GM12878 (cell line): ENCODE data around the gene MARCHF9. TPM values are rescaled to one million over a fixed set of nuclear protein-coding genes. Genes with fewer than 3 reads are reported as not detected.

Experiments
- ATAC-seq: fragments of 200-7000 bp; cut with Tn5 transposase; 3 replicates; pipeline ENCODE4 v1.9.1; 2020; ENCODE audit warnings: mild to moderate bottlenecking, moderate library complexity
- BruUV-seq: library from RNA; stranded (reverse); fragments of 400-500 nt; replicated peaks from 2 replicates; lab custom pipeline; 2021; lab: Mats Ljungman, UMichigan
- CTCF ChIA-PET: fragments of 300-600 bp; sonication (Branson Sonifier 250); formaldehyde crosslinking; extraction: SDS; loops from one replicate; lab custom pipeline; 2021; ENCODE audit warnings: inconsistent platforms; lab: Yijun Ruan, JAX
- POLR2A ChIA-PET: fragments of 350-600 bp; formaldehyde crosslinking; extraction: SDS; loops from one replicate; lab custom pipeline; 2021; ENCODE audit warnings: inconsistent platforms; lab: Charles Lee
- RAD21 ChIA-PET: fragments of 300-600 bp; sonication (Branson Sonifier 250); formaldehyde crosslinking; loops from one replicate; lab custom pipeline; 2023; ENCODE audit warnings: antibody characterized with exemption; ENCODE audit not compliant: unreplicated experiment; lab: Charles Lee
- SMC1A ChIA-PET: fragments of 300-600 bp; sonication (Branson Sonifier 250); formaldehyde crosslinking; loops from one replicate; lab custom pipeline; 2023; ENCODE audit not compliant: unreplicated experiment, uncharacterized antibody; lab: Charles Lee
- DNase-seq: peaks from one replicate; pipeline ENCODE4 v3.0.0-alpha.2; 2011; ENCODE audit warnings: low read depth, low spot score
- FAIRE-seq: peaks from 3 replicates; lab custom pipeline; 2011; peaks lifted over from hg19 to GRCh38; lab: Jason Lieb, UNC
- H2AFZ ChIP-seq: 2 replicates; pipeline ENCODE4 v1.6.0; 2011; ENCODE audit warnings: low read depth, low read length, control low read depth; ENCODE audit not compliant: control insufficient read depth
- H3K27ac ChIP-seq: 2 replicates; pipeline ENCODE4 v1.5.1; 2011; ENCODE audit warnings: control low read depth; ENCODE audit not compliant: control insufficient read depth, insufficient read depth
- H3K27me3 ChIP-seq, 2 experiments: replicated peaks in 1 of 2; 2 replicates each; pipeline versions ENCODE4 v1.6.0 to v1.6.1; 2011; ENCODE audit warnings: low read length in 1 of 2; ENCODE audit not compliant: control insufficient read depth in 2 of 2, insufficient read depth in 2 of 2
- H3K36me3 ChIP-seq, 2 experiments: 2 replicates each; pipeline ENCODE4 v1.5.1; 2011; ENCODE audit warnings: low read length in 1 of 2; ENCODE audit not compliant: control insufficient read depth in 2 of 2, insufficient read depth in 2 of 2
- H3K4me1 ChIP-seq: 2 replicates; pipeline ENCODE4 v1.6.1; 2011; ENCODE audit warnings: mild to moderate bottlenecking, low read length, moderate library complexity, mixed read lengths; ENCODE audit not compliant: control insufficient read depth, insufficient read depth
- H3K4me2 ChIP-seq: 2 replicates; pipeline ENCODE4 v1.6.0; 2011; ENCODE audit warnings: control low read depth; ENCODE audit not compliant: control insufficient read depth, insufficient read depth
- H3K4me3 ChIP-seq: fragments of 200-600 bp; sonication (generic); 2 replicates; pipeline ENCODE4 v1.5.1; 2016
- H3K79me2 ChIP-seq: 2 replicates; pipeline ENCODE4 v1.6.0; 2011; ENCODE audit warnings: low read length; ENCODE audit not compliant: control insufficient read depth, insufficient read depth
- H3K9ac ChIP-seq: 2 replicates; pipeline ENCODE4 v1.8.0; 2011; ENCODE audit warnings: low read length, control low read depth, mixed read lengths; ENCODE audit not compliant: control insufficient read depth, insufficient read depth
- H3K9me3 ChIP-seq: replicated peaks from 3 replicates; pipeline ENCODE4 v1.5.1; 2011; ENCODE audit warnings: mild to moderate bottlenecking, low read length; ENCODE audit not compliant: control insufficient read depth, insufficient read depth
- H4K20me1 ChIP-seq: 2 replicates; pipeline ENCODE4 v1.6.0; 2011; ENCODE audit not compliant: control insufficient read depth, insufficient read depth
- FOXM1 ChIP-seq: IDR thresholded peaks from 2 replicates; pipeline ENCODE4 v1.6.1; 2012; ENCODE audit warnings: low read depth, mild to moderate bottlenecking, inconsistent platforms, low read length, moderate library complexity
- HDAC2 ChIP-seq: fragments of 200-600 bp; sonication (generic); IDR thresholded peaks from 2 replicates; pipeline ENCODE4 v1.6.1; 2017
- JUNB ChIP-seq: IDR thresholded peaks from 2 replicates; pipeline ENCODE4 v1.6.1; 2016; ENCODE audit warnings: antibody characterized with exemption, mild to moderate bottlenecking
- JUND ChIP-seq: IDR thresholded peaks from 2 replicates; pipeline ENCODE4 v1.6.1; 2012; ENCODE audit warnings: low read depth, mild to moderate bottlenecking, low read length, improper control_type of control experiment, moderate library complexity
- SP1 ChIP-seq: IDR thresholded peaks from one replicate; pipeline ENCODE4 v1.6.1; 2011; ENCODE audit warnings: low read depth, low read length
- ZNF217 ChIP-seq: fragments of 450-650 bp; IDR thresholded peaks from 2 replicates; pipeline ENCODE4 v1.6.1; 2017; ENCODE audit warnings: antibody characterized with exemption, mild to moderate bottlenecking
- WGBS: methylation state at CpG from one replicate; pipeline ENCODE4 v1.1.6; 2016; ENCODE audit warnings: low lambda C conversion rate; ENCODE audit not compliant: insufficient replicate concordance, insufficient coverage; ENCODE audit errors: missing lambda C conversion rate; 5-methylcytosine and 5-hydroxymethylcytosine counted together
- in situ Hi-C: fragments of 300-500 bp; cut with MboI; formaldehyde crosslinking; loops from 9 replicates; pipeline ENCODE4 v1.14.3; 2018; ENCODE audit warnings: mixed read lengths
- intact Hi-C: fragments of 100-400 bp; cut with micrococcal nuclease; formaldehyde crosslinking; loops from one replicate; pipeline ENCODE4 v1.14.2; 2022; ENCODE audit not compliant: unreplicated experiment
- polyA plus RNA-seq, 11 experiments: library from polyadenylated mRNA; depleted of rRNA in 4 of 11; unstranded in 6 of 11; stranded (reverse) in 5 of 11; fragments of >200 nt; fragmentation: Nextera tagmentation in 4 of 11; fragmentation: Illumina TruSeq in 1 of 11; extraction: Ambion mirVana in 4 of 11; extraction: Trizol in 1 of 11; gene quantifications; 1 replicate in 1 of 11; 2 replicates in 10 of 11; pipeline versions ENCODE4 v1.2.1 to v1.2.3, GENCODE V29; 2011 to 2016; ENCODE audit warnings: inconsistent platforms in 2 of 11, missing spikeins in 2 of 11, low read depth in 1 of 11
- total RNA-seq, 4 experiments: library from RNA; depleted of rRNA in 3 of 4; stranded (reverse); fragments of >200 nt in 3 of 4; fragmentation: Illumina TruSeq in 1 of 4; extraction: Trizol in 1 of 4; gene quantifications; 2 replicates each; pipeline versions ENCODE4 v1.2.1 to v1.2.3, GENCODE V29; 2013 to 2021
- TF ChIP-seq, protein P1 (sequence below): fragments of 450-650 bp; IDR thresholded peaks from 2 replicates; pipeline ENCODE4 v1.6.1; 2017; ENCODE audit warnings: low read depth, mild to moderate bottlenecking, moderate library complexity

The MARCHF9 gene
- total and polyA plus RNA-seq, 10 of the 15 experiments (the other 5 are each of a cell fraction or from before 2014, with no cell fraction given), result 2.4 to 29.3 (median 13.0) TPM

DNA sequence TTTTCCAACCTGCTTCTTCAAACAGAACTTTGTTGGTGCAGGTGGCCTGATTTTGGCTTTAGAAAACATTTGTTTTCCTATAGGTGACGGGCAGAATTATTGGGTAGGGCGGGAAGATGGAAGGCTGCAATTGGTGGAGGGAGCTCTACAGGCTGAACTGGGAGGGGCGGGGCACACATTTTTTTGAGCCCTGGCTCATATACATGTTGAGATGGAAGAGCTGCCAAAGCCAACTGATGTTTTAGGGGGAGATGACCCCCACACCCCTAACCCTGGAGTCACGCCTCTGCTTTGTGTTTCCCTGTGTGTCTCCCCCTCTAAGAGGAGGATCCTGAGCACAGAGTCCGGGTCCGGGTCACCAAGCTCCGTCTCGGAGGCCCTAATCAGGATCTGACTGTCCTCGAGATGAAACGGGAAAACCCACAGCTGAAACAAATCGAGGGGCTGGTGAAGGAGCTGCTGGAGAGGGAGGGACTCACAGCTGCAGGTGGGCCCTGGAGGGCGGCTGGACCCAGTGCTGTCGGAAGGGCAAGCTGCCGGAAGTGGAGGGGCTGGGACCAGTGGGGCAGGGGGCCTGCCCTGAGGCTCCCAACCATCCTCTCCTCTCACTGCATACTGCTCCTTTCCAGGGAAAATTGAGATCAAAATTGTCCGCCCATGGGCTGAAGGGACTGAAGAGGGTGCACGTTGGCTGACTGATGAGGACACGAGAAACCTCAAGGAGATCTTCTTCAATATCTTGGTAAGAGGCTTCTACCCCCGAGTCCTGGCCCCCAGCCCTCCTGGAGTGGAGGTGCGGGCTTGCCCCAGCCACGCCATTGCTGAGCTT lies 34.9 kb upstream of the MARCHF9 start:
- RAD21 ChIA-PET, result no interaction called here
- Histone ChIP-seq H3K27ac (no peak overlapping the region), H3K4me1 (no peaks in the 10 kb centered on the region), H3K27me3 (no peaks in the 10 kb centered on the region), H3K79me2 (no peaks in the 10 kb centered on the region), H3K9ac (no peak overlapping the region), H4K20me1 (no peaks in the 10 kb centered on the region), H3K4me3 (no peak overlapping the region), H2AFZ (no peak overlapping the region), H3K4me2 (no peak overlapping the region), H3K36me3 (peaks cover 14 to 20% of the 10 kb centered on the region in 2 experiments), H3K9me3 (no peaks in the 10 kb centered on the region)
- CTCF ChIA-PET, result interaction anchor here (0.7 to 1.1 kb wide), 2 partner anchors 10 to 58 kb away, joined by 3 read pairs; no protein-coding TSS in a partner anchor
- in situ Hi-C loops, result no loop called here
- intact Hi-C loops, result no loop called here
- POLR2A ChIA-PET, result no interaction called here
- SMC1A ChIA-PET, result interaction anchor here (0.6 kb wide), 1 partner anchor 216 kb away, joined by 3 read pairs; no protein-coding TSS in a partner anchor
- no peak for DNase-seq
- 98% methylated on average over 20 of the region's 20 CpGs for WGBS
- BruUV-seq, result no TSS peak
- FAIRE-seq, result no peak
- ATAC-seq, result no peak
- TF ChIP-seq, protein P1, sequence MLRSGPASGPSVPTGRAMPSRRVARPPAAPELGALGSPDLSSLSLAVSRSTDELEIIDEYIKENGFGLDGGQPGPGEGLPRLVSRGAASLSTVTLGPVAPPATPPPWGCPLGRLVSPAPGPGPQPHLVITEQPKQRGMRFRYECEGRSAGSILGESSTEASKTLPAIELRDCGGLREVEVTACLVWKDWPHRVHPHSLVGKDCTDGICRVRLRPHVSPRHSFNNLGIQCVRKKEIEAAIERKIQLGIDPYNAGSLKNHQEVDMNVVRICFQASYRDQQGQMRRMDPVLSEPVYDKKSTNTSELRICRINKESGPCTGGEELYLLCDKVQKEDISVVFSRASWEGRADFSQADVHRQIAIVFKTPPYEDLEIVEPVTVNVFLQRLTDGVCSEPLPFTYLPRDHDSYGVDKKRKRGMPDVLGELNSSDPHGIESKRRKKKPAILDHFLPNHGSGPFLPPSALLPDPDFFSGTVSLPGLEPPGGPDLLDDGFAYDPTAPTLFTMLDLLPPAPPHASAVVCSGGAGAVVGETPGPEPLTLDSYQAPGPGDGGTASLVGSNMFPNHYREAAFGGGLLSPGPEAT, result no peak
- TF ChIP-seq ZNF217 (no peak), HDAC2 (no peak), SP1 (no peak), FOXM1 (no peak), JUNB (no peak), JUND (no peak)
